ENCODE measurements around the gene SP7.

- no peak for TF ChIP-seq CTCF (IDR thresholded peaks at IDR 0.05; ENCODE audit: low read length)
- TF ChIP-seq EZH2 (optimal IDR thresholded peaks at IDR 0.05; ENCODE audit: low read depth, low read length): no peak
- no peak for TF ChIP-seq EZH2phosphoT487 (IDR thresholded peaks at IDR 0.05; ENCODE audit: low read length)
Measured at GRCh38 chr12:53332744-53333143, 3.4 kb downstream of the SP7 start.
